Activated T-cell treated with anti-CD3 and anti-CD28 coated beads, Interleukin-2, amount 50 U/mL, for 24 hours (primary cell): Measurements from ENCODE around the gene PPP1CC.

ENCODE experiments used
- DNase-seq: peaks from one replicate; pipeline ENCODE4 v3.0.0-alpha.2; 2020
- H3K27ac Mint-ChIP-seq: 2 replicates; pipeline ENCODE4 v1.8.0; 2020; ENCODE audit warnings: mild to moderate bottlenecking, mixed read lengths
- H3K27me3 Mint-ChIP-seq: 2 replicates; pipeline ENCODE4 v1.8.0; 2020; ENCODE audit warnings: mixed read lengths
- H3K36me3 Mint-ChIP-seq: 2 replicates; pipeline ENCODE4 v1.8.0; 2020; ENCODE audit warnings: low read depth, mixed read lengths
- H3K4me1 Mint-ChIP-seq: 2 replicates; pipeline ENCODE4 v1.8.0; 2020; ENCODE audit warnings: low read depth, mixed read lengths
- H3K4me3 Mint-ChIP-seq: 2 replicates; pipeline ENCODE4 v1.8.0; 2020; ENCODE audit warnings: mild to moderate bottlenecking, moderate library complexity, mixed read lengths
- H3K9me3 Mint-ChIP-seq: 2 replicates; pipeline ENCODE4 v1.8.0; 2020; ENCODE audit warnings: mixed read lengths

Gene PPP1CC

DNA sequence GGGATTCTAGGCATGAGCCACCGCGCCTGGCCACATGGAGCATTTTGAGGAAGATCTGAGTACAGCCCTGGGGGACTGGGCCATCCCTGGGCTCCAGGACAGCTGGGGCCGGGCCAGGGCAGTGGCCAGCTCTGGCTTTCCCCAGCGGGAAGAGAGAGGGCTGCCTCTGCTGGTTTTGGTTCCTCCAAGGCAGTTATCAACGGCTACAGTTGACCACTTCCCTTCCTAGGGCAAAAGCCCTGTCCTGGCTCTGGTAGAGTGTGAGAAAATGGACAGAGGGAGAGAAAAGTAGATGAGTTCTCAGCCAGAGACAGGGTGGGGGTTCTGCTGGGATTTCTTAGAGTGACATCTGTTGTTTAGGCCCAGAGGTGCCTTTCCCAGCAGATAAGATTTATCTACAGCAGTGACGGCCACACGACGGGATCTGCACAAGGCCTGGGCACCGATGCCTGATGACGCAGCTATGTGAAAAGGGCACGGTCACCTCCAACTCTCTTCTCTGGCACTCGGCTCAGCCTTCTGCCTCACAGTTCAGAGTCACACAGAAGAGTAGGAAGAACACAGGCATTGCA, 48.3 kb downstream of the PPP1CC start:
- H3K27ac Mint-ChIP-seq = no peak overlapping the region
- no peak for DNase-seq
- peaks cover 26% of the 10 kb centered on the region for H3K4me1 Mint-ChIP-seq
- no peaks in the 10 kb centered on the region for H3K27me3 Mint-ChIP-seq
- H3K36me3 Mint-ChIP-seq = no peaks in the 10 kb centered on the region
- no peaks in the 10 kb centered on the region for H3K9me3 Mint-ChIP-seq
- no peak overlapping the region for H3K4me3 Mint-ChIP-seq

DNA sequence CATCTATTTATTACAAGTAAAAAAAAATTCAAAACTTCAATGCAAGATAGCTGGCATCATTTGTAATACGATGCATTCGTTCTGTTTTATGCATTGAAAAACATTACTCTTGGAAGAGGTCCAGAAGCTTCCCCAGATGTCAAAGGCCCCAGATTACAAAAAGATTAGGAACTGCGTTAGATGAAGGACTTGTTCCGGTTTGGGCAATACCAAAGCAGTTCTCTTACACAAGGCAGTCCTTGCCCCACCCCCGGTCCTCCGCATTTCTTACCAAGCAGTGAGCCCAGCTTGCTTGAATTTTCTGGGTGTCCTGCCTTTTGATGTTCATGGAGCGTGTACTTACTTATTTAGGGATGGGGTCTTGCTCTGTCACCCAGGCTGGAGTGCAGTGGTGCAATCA, 49.0 kb downstream of the PPP1CC start:
- no peak for DNase-seq
- no peaks in the 10 kb centered on the region for H3K36me3 Mint-ChIP-seq
- H3K4me3 Mint-ChIP-seq = no peak overlapping the region
- no peak overlapping the region for H3K27ac Mint-ChIP-seq
- no peaks in the 10 kb centered on the region for H3K27me3 Mint-ChIP-seq
- no peaks in the 10 kb centered on the region for H3K9me3 Mint-ChIP-seq
- peaks cover 28% of the 10 kb centered on the region for H3K4me1 Mint-ChIP-seq

GRCh38 chr12:110690127-110690430, 52.6 kb downstream of the PPP1CC start:
- H3K9me3 Mint-ChIP-seq = no peaks in the 10 kb centered on the region
- H3K36me3 Mint-ChIP-seq = peaks cover 5% of the 10 kb centered on the region
- peak overlapping the region; percentile 82 for H3K4me3 Mint-ChIP-seq
- H3K4me1 Mint-ChIP-seq = peaks cover 31% of the 10 kb centered on the region
- no peaks in the 10 kb centered on the region for H3K27me3 Mint-ChIP-seq
- DNase-seq = no peak
- peak overlapping the region; percentile 94 for H3K27ac Mint-ChIP-seq

- Mint-ChIP-seq H3K9me3 (no peaks in the 10 kb centered on the region), H3K4me3 (peak overlapping the region; percentile 82), H3K27ac (peak overlapping the region; percentile 94), H3K4me1 (peaks cover 31% of the 10 kb centered on the region), H3K36me3 (peaks cover 5% of the 10 kb centered on the region), H3K27me3 (no peaks in the 10 kb centered on the region)
- DNase-seq = peak; percentile 75
Measured at GRCh38 chr12:110689281-110690126, 53.2 kb downstream of the PPP1CC start.

DNA sequence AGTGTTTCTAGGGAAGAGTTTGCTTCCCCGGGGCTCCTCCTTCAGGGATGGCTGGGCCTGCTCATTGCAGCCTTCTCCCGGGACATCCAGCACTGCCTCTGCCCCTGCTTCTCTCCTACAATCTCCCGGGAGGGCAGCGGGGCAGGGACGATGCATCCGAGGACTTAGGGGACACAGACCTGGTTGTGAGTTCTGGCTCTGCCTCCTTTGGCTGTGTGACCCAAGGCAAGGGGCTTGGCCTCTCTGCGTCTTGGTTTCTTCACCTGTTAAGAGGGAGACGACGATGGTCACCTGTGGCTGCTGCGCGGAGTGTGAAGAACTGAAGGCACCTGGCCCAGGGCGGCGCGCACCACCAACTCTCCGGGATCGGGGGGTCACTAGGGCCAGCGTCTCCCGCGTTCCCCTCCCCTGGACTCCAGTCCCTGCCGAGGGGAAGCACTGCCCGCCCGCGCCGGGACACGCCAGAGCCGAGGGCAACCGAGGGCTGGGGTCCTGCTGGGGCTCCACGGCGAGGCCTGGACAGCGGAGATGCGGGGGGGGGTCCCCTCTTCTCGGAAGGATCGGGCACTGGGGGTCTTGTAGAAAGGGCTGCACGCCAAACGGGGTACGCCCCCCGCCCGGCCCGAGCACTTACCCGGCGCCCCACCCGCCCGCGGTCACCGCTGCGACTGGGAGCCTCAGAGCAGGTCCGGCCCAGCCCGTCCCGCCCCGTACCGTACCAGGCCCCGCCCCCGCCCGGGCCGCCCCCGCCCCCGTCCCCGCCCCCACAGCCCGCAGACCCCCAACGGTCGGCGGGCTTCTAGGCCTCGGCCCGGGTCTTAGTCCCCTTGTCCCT, 54.0 kb downstream of the PPP1CC start, which contains the start of gene HVCN1:
TSS of gene HVCN1 (minus strand) at position 670 of the 835 bp plus-strand sequence. CDS start 5,870 bp downstream, outside the sequence.
- Mint-ChIP-seq H3K27me3 (no peaks in the 10 kb centered on the region), H3K9me3 (no peaks in the 10 kb centered on the region), H3K27ac (peak within 1 kb of the TSS; percentile 94), H3K4me3 (peak within 1 kb of the TSS; percentile 82), H3K36me3 (peaks cover 5% of the 10 kb centered on the region), H3K4me1 (peaks cover 30% of the 10 kb centered on the region)
- peak; percentile 53 for DNase-seq

DNA sequence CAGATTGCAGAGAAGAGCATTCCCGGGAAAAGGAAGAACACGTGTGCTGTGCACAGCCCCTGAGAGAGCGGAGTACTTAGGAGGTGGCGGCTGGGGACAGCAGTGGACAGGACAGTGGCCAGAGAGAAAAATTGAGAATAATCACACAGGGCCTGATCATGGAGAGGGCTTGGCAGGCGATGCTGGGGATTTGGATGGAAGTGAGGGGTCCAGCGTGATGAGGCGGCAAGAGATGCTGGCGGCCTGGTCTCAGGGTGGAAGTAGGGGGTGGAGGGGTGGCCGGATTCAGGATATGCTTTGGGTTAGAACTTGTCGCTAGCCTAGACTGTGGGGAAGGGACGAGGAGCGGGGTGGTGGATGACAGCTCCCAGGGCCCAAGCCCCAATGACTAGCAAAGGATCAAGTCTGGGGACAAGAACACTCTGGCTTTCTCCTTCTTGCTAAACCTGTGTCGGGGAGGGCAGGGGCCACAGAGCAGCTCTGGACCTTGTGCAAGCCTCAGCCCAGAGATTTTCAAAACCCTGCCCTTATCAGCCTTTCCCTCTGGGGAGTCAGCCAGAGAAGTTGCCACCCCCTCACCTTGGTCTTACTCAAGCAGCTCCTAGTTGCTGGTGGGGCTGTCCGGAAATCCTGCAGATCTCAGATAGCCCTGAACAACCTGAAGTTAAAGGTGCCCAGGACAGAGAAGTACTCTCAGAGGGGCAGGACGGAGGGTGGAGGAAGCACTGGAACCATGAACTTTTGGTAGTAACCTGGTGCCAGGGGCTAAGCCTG, 55.1 kb downstream of the PPP1CC start:
- H3K4me3 Mint-ChIP-seq = peak overlapping the region; percentile 76
- peaks cover 5% of the 10 kb centered on the region for H3K36me3 Mint-ChIP-seq
- no peaks in the 10 kb centered on the region for H3K27me3 Mint-ChIP-seq
- no peak for DNase-seq
- H3K4me1 Mint-ChIP-seq = peaks cover 29% of the 10 kb centered on the region
- H3K27ac Mint-ChIP-seq = no peak overlapping the region
- no peaks in the 10 kb centered on the region for H3K9me3 Mint-ChIP-seq

DNA sequence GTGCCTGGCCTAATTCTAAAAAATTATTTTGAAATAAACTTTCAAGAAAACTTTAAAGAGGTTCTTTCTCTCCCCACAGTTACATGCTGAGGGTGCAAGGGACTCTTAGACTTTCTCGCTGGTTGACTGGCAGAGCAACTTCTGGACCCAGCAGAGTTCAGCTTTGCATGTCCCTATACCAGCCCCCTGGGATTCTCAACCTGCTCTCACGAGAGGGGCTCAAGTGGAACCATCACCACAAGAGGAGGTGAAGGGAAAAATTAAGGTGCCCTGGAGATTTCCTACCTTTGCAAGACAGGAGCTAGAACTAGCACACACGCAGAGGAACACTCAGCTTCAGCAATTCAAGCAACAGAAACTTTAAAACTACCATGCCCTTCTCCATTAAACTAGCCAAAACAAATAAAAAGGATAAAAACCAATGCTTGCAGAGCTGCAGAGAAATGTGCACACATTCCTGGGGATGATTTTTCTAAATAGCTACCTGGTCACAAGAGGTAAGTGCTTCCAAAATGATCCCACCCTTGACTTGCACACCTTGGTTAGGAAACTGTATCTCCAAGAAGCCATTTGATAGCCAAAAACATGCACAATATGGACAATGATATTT, 56.3 kb downstream of the PPP1CC start:
- Mint-ChIP-seq H3K4me3 (no peak overlapping the region), H3K4me1 (peaks cover 29% of the 10 kb centered on the region), H3K9me3 (no peaks in the 10 kb centered on the region), H3K27me3 (no peaks in the 10 kb centered on the region), H3K27ac (no peak overlapping the region), H3K36me3 (peaks cover 7% of the 10 kb centered on the region)
- DNase-seq = no peak

- Mint-ChIP-seq H3K27ac (no peak overlapping the region), H3K4me1 (peaks cover 17% of the 10 kb centered on the region), H3K27me3 (no peaks in the 10 kb centered on the region), H3K9me3 (no peaks in the 10 kb centered on the region), H3K4me3 (no peak overlapping the region), H3K36me3 (peaks cover 7% of the 10 kb centered on the region)
- DNase-seq = no peak
Measured at GRCh38 chr12:110684312-110684836, 58.3 kb downstream of the PPP1CC start.

GRCh38 chr12:110683888-110684287, 58.8 kb downstream of the PPP1CC start:
- Mint-ChIP-seq H3K4me1 (peaks cover 15% of the 10 kb centered on the region), H3K27ac (no peak overlapping the region), H3K36me3 (peaks cover 7% of the 10 kb centered on the region), H3K27me3 (no peaks in the 10 kb centered on the region), H3K4me3 (no peak overlapping the region), H3K9me3 (no peaks in the 10 kb centered on the region)
- DNase-seq = no peak

DNA sequence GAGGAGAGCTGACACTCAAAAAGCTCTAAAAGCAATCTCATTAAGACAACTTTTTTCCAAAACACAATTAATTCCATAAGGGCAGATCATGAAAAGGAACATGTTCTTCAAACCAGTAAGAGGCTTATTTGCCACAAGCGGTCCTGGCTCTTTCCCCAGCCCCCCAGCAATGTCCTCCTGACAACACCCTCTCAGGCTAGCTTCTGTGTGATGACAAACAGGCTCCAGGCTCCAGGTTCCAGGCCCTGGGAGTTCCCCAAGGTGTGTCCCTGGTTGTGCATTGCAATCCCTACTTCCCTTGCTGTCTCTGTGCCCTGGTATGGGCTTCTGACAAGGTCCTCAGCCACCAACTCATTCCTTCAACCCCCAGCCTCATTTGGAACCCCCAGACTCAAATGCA, 62.7 kb downstream of the PPP1CC start:
- Mint-ChIP-seq H3K4me1 (peaks cover 21% of the 10 kb centered on the region), H3K9me3 (no peaks in the 10 kb centered on the region), H3K27ac (peak overlapping the region; percentile 16), H3K4me3 (no peak overlapping the region), H3K36me3 (peaks cover 6% of the 10 kb centered on the region), H3K27me3 (no peaks in the 10 kb centered on the region)
- DNase-seq = no peak

DNA sequence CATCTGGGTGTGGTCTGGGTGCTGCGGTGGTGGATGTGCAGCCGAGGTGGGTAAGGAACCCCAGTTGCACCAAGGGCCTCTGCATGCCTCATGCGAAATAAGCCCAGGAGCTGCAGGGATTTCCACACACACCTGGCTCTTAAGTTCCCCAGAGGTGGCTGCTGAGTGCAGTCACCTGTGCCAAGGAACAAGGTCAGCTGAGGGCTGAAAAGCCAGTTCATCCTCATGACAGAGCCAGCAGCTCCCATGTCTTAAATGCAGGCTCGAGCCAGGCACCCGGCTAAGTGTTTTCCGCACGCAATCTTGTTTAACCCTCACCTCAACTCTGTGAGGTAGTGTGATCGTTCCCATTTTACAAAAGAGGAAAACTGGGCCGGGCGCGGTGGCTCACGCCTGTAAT, 63.5 kb downstream of the PPP1CC start:
- Mint-ChIP-seq H3K27ac (no peak overlapping the region), H3K4me1 (peaks cover 21% of the 10 kb centered on the region), H3K4me3 (no peak overlapping the region), H3K27me3 (no peaks in the 10 kb centered on the region), H3K9me3 (peaks cover 3% of the 10 kb centered on the region), H3K36me3 (peaks cover 11% of the 10 kb centered on the region)
- no peak for DNase-seq

DNA sequence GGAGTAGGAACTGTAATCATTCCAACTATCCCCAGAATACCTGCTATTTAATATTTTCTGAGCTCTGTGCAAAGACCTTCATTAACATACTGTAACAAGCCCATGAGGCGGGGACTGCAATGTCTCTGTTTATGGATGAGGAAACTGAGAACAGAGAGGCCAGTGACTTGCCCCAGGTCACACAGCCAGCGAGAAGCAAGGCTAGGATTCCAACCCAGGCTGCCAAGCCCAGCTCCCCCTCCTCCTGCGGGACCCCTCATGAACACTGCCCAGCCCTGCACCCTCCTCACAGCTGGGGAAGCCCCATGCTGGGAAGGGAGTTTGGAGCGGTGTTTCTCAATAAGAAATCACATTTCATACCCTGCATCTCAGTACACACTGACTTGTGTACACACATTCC, 64.7 kb downstream of the PPP1CC start:
- DNase-seq = no peak
- peaks cover 23% of the 10 kb centered on the region for H3K4me1 Mint-ChIP-seq
- no peaks in the 10 kb centered on the region for H3K27me3 Mint-ChIP-seq
- peak overlapping the region; percentile 73 for H3K27ac Mint-ChIP-seq
- H3K36me3 Mint-ChIP-seq = peaks cover 11% of the 10 kb centered on the region
- no peak overlapping the region for H3K4me3 Mint-ChIP-seq
- peaks cover 3% of the 10 kb centered on the region for H3K9me3 Mint-ChIP-seq

GRCh38 chr12:110677206-110677911, 65.3 kb downstream of the PPP1CC start:
- Mint-ChIP-seq H3K9me3 (peaks cover 3% of the 10 kb centered on the region), H3K27ac (peak overlapping the region; percentile 73), H3K4me1 (peaks cover 23% of the 10 kb centered on the region), H3K36me3 (peaks cover 8% of the 10 kb centered on the region), H3K27me3 (no peaks in the 10 kb centered on the region), H3K4me3 (no peak overlapping the region)
- DNase-seq = no peak
